ENCODE measurements around the gene AP1G2.
A peak's percentile ranks its signal among the peaks of the same experiment; 100 is the strongest.
"Not testable (repeated sequence)": the region's sequence is repeated elsewhere in the genome, so short reads cannot be mapped to it uniquely, and the experiment has no call there.

AP1G2 gene

DNA sequence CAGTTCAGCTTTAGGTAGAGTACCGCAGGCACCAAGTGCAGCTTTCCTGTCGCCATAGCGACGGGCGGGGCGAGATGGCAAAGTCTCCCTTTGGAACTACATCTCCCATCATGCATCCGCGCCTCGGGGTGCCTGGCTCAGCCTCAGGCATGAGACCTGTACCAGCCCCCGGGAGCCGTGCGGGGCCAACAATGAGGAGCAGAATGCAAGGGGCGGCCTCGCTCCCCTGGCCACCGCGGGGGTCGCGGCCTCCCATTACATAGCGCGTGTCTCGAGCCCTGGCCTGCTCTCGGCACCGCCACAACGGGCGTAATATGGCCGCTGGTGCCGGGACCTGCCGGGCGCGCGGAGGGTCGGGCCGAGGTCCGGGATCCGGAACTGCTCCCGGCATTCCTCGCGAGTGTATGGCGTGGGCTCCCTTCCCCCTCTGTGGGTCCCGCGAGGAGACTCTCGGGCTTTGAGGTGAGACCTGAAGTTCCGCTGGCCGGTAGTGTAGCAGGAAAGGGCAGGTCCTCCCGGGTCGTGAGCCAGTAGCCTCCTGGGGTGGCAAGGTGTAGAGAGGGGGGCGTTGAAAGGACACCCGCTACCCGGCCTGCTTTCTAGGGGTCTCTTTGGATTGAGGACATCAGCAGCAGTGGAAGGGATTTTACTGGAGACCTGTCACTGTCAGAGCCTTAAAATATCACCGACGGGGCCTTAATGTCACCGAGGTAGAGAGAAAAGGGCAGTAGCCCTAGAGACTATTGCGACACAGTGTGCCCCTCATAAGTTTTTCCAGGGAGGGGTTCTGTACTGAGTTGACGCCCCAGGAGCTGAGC lies 11.5 kb downstream of the AP1G2 start, which contains the start of gene THTPA:
Gene THTPA, plus strand, starts transcription at position 390 of the 818 bp plus-strand sequence. CDS start 487 bp downstream, outside the sequence.
- peak; percentile 94 for DNase-seq

DNA sequence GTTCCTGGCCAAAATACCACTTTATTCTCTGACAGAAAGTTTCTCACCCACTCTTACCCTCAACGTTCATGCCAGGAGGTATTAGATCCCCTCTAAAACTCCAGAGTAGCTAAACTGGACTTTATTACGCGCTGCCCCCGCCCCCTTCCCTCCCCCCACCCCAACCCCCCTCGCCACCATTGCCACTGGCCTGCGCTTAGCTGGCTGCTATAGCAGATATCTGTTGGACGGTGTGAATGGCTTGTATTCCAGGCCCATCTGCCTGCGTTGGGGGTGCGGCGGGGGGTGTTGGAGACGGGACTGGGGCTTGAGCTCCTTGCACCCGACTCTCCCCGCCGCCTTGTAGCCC lies 12.1 kb downstream of the AP1G2 start:
- DNase-seq, result no peak

DNA sequence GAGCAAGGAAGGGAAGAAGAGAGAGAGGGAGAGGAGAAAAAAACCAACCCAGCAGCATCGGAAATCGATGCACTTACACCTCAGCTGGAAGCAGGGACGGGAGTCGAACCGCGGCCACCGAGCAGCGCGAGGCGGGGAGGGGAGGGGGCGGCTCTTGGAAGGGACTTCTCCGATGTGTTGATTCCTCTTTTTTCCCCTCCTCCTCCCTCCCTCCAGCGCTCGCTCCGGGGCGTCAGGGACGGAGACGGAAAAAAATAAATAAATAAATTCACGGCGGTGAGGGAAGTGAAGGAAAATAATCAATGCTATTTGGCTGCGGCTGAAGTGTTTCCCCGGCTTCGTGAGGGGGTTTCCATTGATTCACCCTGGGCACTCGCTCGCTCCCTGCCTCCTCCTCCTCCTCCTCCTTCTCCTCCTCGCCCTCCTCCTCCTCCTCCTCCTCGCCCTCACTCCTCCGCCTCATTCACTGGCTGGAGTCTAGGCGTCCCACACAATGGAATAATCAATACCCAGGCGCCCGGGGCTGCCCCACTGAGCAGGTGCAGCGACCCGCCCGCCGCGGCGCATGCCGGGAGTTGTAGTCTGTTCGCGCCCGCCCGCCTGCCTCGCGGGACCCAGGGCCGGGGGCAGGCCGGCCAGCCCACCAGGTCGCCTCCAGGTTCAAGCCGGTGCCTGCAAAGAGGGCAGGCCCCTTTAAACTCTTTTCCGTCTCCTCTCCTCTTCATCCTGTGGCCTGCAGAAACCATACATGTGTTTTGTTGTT lies 16.1 kb downstream of the AP1G2 start, which contains the start of gene ZFHX2:
Gene ZFHX2, minus strand, starts transcription at position 500 of the 763 bp plus-strand sequence. CDS start 16,440 bp downstream, outside the sequence.
- DNase-seq, result peak; percentile 91

DNA sequence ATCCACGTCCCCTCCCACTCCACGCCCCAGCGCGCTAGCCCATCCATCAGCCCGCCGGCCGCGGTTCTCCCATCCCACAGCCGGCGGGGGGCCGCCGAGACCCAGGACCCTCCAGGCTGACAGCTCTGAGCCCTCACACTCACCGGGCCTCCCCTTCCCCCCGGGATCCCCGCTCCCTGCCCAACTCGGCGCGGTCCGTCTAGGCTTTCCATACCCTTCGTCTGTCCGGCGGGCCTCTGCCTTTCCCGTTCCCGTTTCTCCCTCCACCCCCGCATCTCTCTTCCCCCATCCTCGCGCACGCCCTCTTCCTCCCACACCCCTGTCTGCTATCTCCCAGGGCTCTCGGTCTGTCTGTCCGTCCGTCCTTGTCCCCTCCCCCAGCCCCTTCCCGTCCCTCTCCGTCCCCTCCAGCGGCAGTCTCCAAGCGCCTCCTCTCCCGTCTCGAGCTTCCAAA lies 16.8 kb downstream of the AP1G2 start:
- peak; percentile 58 for DNase-seq

DNA sequence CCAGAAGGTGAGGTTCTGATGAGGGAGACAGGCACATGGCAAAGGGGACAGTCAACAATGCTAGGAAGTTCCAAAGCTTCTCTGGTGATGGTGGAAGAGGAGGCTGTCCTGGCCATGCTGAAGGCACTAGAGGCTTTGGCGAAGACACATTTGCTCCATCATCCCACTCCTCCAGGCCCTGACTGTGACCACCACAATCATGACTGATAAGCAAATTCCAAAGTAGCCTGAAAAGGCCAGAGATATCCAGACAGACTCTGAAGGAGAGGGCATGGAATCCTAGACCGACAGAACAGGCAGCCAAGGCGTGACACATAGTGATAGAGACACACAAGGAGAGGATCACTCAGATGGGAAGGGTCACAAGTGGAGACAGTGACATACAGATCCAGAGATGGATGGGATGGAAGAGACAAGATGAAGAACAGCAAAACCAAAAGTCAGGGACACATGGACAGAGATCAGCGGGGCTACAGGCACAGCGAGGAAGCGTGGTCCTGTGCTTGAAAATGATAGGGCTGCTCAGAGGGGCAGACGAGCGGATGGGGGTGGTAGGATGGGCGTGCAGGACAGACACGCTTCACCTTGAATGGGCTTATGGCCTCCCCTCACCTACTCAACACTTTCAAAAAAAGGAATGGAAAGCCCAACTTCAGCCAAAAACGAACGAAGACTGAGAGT lies 17.3 kb downstream of the AP1G2 start:
- no peak for DNase-seq

DNA sequence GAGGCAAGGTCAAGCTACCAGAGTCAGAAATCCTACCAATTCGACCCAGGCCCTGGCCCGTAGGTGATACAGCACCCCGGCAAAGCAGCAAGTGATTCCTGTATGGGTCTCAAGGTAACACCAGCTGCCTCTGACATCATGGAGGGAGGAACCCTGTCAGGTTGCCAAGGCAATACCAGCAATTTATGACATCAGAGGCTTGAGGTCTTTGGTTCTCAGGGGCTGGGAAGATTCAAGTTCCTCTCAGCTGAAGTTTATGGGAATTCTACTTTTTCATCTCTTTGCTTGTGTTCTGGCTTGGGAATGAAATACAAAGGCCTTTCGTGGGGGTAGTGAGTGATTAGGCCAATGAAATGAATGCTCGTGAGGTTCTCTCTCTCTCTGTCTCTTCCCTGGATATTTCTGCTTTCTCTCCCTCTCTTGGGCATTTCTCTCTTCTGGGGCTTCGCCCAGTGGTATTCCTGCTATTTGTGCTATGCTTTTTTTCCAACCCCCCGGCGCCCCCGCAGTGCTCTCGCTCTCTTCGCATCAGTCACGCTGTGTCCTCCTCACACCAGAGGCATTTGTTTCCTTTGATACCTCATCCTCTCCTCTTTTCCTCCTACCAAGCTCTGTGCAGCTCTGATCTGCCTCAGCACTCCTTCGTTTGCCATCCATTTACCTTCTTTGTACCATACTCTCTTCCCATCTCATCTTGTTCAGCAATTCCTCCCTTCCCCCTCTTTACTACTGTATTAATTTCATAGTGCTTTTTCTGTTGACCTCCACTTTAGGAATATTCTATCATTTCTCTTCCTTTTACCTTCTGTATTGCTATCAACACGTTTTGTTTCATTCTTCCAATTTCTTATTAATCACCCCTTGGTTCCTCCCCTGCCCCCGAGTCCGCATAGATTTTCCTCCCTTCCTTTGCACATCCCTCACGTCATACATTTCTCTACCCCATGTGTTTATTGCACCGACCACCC lies 19.0 kb downstream of the AP1G2 start:
- no peak for DNase-seq

DNA sequence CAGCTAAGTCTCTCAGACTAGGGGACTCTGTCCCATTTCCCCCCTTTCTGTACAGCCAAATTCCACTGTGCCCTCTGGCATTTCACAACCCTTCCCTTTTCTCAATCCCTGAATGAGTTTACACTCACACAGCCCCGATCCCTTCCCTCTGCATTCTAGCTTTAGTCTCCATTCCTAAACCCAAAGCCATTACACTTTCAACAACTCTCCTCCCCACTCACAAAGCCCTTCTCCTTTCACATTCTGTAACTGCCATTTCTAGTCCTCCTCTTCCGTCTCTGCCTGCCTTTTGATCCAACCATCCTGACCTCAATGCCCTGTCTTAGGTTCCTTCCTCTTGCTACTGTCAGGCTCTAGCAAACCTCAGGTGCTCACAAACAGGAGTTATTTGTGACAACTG lies 19.7 kb downstream of the AP1G2 start:
- DNase-seq, result no peak

DNA sequence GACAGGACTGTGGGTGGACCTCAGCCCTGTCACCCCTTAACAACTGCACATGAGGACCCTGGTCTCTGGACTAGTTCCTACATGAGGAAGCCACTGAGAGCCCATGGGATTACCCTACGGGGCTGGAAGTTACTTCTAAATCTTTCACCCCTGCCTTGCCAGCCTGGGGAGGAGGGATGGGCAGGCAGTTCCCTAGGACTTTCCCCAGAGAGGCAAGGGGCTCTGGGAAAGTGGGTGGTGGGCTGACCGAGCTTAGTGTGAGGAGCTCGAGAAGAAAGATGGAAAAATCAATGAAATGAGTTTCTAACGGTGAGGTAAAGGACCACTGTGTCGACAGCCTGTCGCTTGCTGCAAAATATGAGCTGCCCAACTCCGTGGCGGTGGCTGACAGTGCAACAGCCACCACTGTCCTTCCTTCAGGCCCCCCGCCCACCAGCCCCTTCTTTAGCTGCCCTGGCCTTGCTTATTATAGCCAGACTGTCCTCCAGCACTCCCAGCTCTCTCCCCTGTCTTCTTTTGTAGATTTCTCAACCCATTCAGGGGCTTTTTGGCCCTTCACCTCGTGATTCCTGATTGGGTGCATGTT lies 21.0 kb downstream of the AP1G2 start:
- no peak for DNase-seq

DNA sequence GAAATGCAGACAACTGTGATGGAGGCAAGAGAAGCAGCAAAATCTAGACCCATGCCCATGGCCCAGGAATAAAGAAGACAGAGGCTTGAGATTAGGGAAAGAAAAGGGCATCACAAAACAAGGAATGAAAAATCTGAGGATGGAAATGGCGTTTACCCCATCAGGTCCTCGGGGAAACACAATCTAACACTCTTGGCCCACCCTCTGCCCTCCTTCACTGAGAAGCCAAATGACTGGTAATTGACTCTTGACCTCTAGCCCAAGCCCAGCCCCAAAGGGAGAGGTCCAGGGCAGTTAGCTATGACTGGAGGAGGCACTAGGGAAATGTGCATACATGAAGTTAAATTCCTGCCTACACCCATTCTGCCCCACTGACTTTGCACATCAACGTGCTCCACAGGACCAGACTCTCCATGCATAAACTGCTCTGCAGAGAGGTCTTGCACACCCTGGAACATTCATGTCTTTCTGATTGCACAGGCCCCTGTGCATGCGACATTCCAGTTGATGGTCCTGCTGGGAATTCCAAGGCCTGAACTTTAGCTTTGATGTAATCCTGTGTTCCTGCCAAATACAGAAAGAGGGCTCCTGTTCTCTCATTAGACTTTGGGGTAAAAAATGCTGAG lies 21.7 kb downstream of the AP1G2 start:
- no peak for DNase-seq

DNA sequence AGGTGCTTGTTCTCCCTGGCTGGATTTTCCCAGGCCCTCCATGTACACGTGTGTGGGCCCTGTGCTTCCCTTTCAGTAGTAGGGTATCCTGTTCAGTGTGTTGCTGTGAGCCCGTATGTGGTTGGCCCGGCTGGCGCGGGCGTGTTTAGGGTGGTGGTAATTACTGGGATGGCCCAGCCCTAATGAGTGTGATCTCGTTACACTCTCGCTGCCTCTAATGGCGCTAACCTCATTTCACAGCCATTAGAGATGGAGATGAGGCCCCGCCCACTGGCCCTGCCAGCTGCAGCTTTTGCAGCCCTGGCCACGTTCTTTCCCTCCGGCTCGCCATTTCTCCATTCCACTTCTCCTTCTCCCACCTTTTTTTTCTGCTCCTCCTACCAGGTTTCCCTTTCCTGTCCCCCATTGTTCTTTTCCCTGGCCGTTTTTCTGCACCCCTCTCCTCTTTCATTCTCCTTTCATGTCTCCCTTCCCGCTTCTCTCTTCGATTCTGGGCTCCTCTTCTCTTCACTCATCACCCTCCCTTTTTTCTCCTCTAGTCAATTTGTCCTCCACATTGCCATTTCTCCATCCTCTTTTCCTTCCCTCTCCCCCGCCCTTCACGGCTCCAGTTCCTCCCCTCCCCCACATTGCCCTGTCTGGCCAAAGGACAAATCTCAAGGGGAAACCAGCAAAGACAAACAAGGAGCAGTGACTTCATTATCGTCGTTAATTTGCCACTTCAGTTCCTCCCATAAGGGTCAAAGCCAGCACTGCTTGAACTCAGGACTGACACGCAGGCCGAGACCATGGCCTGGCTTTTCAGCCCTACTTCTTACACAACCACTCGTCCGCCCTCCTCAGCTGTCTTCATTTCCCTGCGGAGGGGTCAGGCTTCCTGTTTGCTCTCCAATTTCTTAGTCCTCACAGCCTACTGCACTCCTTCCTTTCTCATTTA lies 22.8 kb downstream of the AP1G2 start:
- peak; percentile 96 for DNase-seq

DNA sequence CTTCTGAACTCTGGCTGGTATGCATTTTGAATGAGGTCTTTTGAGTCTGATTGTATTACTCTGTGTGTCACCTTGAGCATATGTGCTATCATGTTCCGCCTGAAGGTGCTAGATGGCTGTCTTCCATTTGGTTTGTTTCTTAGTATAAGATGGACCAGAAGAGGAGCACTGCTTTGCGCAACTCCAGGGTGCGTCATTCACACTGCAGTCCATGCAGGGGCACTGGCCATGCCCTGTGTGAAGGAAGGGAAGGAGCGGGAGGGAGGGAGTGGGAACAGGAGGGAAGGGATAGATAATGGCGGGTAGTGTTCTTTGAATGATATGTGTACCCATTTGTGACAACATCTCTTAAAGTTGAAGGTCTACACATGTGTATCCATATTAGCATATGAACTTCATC lies 24.2 kb downstream of the AP1G2 start:
- no peak for DNase-seq

DNA sequence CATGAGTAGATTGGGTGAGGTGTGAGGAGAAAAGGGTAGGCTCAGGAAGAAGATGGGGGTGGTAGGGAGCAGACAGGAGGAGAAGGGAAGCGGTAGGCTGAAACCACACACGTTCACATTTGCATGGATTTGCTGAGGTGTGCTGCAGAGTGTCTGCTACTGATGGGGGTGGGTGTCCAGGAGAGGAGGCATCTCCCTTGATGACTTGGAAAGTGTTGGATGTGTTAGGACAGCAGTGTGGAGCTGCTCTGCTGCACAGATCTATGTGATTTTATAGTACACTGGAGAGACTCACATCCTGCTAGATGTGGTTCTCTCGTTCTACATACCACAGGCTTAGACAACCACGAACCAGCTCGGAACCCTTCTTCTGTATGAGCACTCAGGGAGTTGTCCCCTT lies 25.3 kb downstream of the AP1G2 start:
- no peak for DNase-seq

DNA sequence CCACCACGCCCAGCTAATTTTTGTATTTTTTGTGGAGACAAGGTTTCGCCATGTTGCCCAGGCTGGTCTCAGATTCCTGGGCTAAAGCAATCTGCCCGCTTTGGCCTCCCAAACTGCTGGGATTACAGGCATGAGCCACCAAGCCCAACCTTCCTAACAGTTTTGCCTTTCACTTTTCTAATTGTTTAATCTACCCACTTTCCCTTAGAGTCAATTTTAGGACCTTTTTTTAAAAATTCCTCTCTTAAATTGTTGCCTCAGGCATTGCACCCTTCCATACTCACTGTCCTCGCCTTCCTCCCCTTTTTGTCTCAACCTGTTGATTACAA lies 27.5 kb downstream of the AP1G2 start:
- DNase-seq, result no peak

DNA sequence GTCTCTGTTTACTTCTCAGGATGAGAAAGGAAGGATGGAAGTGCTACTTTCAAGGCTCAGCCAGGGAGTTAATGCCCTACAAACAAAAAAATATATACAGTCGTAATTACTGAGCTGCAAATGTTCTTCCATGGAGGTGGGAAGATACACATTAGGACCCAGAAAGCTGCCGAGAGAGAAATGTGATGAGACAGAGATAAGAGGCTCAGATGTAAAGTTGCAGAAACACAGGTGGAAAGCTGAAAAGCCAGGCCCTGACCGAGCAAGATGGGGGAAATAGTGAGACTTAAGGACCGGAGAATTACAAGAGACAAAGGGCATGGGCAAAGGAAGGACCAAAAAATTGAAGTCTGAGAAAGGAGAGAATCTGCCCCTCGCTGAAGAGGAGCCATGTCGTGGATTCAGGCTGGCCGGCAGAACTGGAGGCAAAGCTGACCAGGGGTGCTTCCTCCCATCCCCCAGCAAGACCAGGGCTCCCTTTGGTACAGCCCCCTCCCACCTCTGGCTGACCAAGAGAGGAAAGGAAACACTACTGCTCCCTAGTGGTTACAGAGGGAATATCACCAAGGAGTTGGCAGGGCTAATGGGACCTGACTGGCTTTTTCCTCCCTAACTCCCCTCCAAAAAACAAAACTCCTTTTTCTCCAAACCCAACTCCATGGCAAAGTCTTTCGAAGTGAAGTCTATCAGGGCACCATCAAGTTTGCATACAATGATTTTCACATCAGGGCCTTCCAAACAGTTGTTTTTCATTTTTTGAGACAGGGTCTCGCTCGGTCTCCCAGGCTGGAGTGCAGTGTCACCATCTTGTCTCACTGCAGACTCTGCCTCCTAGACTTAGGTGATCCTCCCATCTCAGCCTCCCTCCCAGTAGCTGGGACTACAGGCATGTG lies 28.1 kb downstream of the AP1G2 start:
- peak; percentile 75 for DNase-seq

DNA sequence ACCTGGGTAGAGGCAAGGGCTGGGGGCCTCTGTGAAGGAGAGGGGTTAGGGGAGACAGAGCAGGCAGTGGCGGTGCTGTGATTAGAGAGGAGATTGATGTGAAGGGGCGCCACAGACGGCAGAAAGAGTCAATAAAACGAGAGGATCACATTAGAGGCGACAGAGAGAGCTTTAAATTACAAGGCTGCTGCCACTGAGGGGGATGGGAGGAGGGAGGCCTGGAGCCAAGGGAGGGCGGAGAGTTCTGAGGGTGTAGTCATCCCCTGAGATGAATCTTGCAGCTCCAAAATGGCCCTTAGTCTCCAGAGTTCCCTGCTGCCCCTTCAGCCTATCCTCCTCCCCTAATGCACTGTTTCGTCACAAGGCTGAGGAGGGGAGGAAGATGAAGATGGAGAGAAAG lies 28.8 kb downstream of the AP1G2 start:
- peak; percentile 75 for DNase-seq

DNA sequence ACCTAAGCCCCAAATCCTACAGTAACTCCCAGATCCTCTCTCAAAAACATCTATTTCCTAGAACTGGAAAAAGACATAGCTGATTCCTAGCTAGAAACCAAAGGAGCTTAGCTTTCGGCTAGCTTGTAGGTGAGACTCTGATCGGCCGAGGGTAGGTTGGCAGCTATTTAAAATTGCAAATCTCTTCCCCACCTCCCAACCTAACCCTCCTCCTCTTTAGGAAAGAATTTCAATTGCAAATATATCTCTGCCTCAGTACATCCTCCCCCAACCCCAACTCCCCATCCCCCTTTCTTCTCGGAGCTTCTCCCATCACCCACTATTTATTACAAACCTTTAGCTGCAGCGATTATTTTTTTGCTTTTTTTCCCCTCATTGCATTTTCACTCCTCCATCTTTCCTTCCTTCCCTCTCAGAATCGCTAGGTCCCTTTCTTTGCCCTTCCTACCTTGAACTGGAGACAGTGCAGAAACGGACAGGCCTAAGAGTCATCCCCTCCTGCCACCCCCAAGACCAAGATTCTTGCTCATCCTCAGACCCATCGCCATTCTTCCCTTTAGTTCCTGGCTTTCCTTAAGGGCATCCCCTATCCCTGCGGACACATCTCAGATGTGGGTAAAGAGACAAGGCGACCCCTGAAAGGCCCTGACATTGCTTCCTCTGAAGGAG lies 29.4 kb downstream of the AP1G2 start:
- DNase-seq, result no peak

DNA sequence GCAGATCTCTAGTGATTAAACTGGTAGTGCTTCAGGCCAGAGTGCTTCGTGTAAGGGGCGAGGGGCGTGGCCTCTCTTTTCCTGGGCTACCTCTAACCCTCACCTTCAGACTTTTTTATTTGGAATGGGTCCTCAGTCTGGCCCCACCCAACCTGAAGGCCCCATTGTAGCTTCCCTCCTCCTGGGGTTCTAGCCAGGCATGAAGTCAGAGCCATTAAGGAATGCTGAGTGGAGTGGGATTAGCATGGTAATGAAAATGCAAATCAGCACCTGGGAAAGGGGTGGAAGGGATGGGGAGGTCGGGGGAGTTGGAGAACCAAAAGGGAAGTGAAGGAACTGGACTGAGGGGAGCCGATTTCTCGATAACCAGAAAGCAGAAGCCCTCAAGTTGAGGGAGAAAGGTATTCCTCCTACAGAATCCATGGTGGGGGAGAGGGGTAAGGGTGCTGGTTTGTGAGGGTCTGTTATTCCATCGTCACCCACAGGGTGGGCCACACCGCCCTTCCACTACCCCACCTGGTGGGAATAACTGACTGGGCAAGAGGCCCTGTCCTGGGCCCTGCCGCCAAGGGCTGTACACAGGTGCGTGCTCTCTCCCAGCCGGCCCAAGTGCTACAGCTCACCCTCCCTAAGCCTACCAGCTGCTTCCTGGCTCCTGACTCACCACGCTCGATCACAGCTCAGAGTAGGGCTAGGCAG lies 30.1 kb downstream of the AP1G2 start:
- DNase-seq, result peak; percentile 75

DNA sequence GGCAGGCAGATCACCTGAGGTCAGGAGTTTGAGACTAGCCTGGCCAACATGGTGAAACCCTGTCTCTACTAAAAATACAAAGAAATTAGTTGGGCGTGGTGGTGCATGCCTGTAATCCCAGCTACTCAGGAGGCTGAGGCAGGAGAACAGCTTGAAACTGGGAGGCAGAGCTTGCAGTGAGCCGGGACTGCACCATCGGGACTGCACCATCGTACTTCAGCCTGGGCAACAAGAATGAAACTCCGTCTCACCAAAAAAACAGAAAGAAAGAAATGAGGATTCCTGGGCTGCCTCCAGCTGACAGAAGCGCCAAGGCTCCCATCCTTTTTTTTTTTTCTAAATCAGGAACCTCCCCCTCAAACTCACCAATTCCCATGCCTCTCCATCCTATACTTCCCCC lies 30.7 kb downstream of the AP1G2 start:
- DNase-seq, result not testable (repeated sequence)

Data from NCI-H82 (cell line).